Heart right ventricle (tissue), 16 donors: Measurements from ENCODE around the gene EREG. TPM values are rescaled to one million over a fixed set of nuclear protein-coding genes. Genes with fewer than 3 reads are reported as not detected.

Source experiments
- ATAC-seq, 8 donors: fragments of 200-7000 bp; cut with Tn5 transposase; one replicate each; pipeline ENCODE4 v1.9.1; 2020; ENCODE audit warnings: mild to moderate bottlenecking in 8 of 8, moderate library complexity in 8 of 8, moderate number of reproducible peaks in 1 of 8
- DNase-seq, 2 donors: peaks; one replicate each; pipeline ENCODE4 v3.0.0-alpha.2; 2020
- H3K27ac ChIP-seq, 10 donors: fragments of 200-600 bp; sonication (generic) in 2 of 10; one replicate each; pipeline versions ENCODE4 v1.5.0 to v1.8.0; 2020 to 2022; ENCODE audit warnings: mild to moderate bottlenecking in 3 of 10
- H3K27me3 ChIP-seq, 7 donors: fragments of 200-600 bp; one replicate each; pipeline ENCODE4 v1.8.0; 2021 to 2022; ENCODE audit warnings: mild to moderate bottlenecking in 2 of 7
- H3K36me3 ChIP-seq, 9 donors: fragments of 200-600 bp; sonication (generic) in 1 of 9; one replicate each; pipeline versions ENCODE4 v1.5.0 to v1.8.0; 2020 to 2022; ENCODE audit warnings: mild to moderate bottlenecking in 2 of 9
- H3K4me1 ChIP-seq, 9 donors: fragments of 200-600 bp; sonication (generic) in 1 of 9; one replicate each; pipeline versions ENCODE4 v1.5.0 to v1.8.0; 2020 to 2022; ENCODE audit warnings: mild to moderate bottlenecking in 4 of 9
- H3K4me3 ChIP-seq, 10 donors: fragments of 200-600 bp; sonication (generic) in 2 of 10; one replicate each; pipeline versions ENCODE4 v1.5.0 to v1.8.0; 2020 to 2022; ENCODE audit warnings: mild to moderate bottlenecking in 7 of 10, moderate library complexity in 2 of 10
- H3K9me3 ChIP-seq, 11 donors: fragments of 200-600 bp in 10 of 11; sonication (generic) in 2 of 11; one replicate each; pipeline versions ENCODE4 v1.5.0 to v1.8.0; 2013 to 2022; ENCODE audit warnings: mild to moderate bottlenecking in 2 of 11, control low read depth in 1 of 11, moderate library complexity in 1 of 11
- CTCF ChIP-seq, 9 donors: fragments of 200-600 bp; sonication (generic) in 2 of 9; IDR thresholded peaks; one replicate each; pipeline versions ENCODE4 v1.5.0 to v1.8.0; 2021 to 2022; ENCODE audit warnings: antibody characterized with exemption in 9 of 9, mild to moderate bottlenecking in 5 of 9, moderate library complexity in 1 of 9
- WGBS, 2 donors: extraction: QIAGEN DNeasy Blood & Tissue Kit; methylation state at CpG; one replicate each; pipeline ENCODE4 v1.1.7; 2013; ENCODE audit warnings: inconsistent platforms in 1 of 2; 5-methylcytosine and 5-hydroxymethylcytosine counted together
- intact Hi-C, 10 donors: fragments of 100-400 bp; cut with DNase I; formaldehyde crosslinking; loops; one replicate each; pipeline versions ENCODE4 v1.11.1 to v1.14.2; 2022
- polyA plus RNA-seq, 2 donors: library from polyadenylated mRNA; stranded (reverse); fragments of 200-250 nt; gene quantifications; one replicate each; pipeline ENCODE4 v1.2.3, GENCODE V29; 2013
- total RNA-seq, 10 donors: library from RNA; stranded (reverse); fragmentation: NEBNext Ultra II Directional in 3 of 10; extraction: Animal tissue kit (Norgen Biotek cat#: 25700) in 3 of 10; gene quantifications; one replicate each; pipeline versions ENCODE4 v1.2.1 to v1.2.4, GENCODE V29; 2021 to 2023
- donor health status: Arrhythmogenic right ventricular cardiomyopathy.
- donor health status: ischemic (EF 13 %, LVEDD 7.1; RV severe dilation, severe dysfunction).
- donor health status: healthy with polysubstance abuse.
- donor health status: DM: no; HTN: yes; CAD: no.
- donor health status: DM: no; HTN: no; CAD: no.
- donor health status: ischemic (EF 25% LVEDD 6.9; RV normal size, moderate dysfunction).
- donor health status: ischemic (EF 25% LVEDD 5.7; RV mildly dilated, moderate dysfunction).
- donor health status: healthy.
- donor health status: DM: yes; HTN: yes; CAD: no.
- donor health status: Ischemic cardiomyopathy.
- donor health status: ischemic (EF 35%, LVEDD 5.7; RV mildly dilated, moderate dysfunction).
- donor health status: nonischemic (EF 11% LVEDD 7.7; RV severe dilation, severe dysfunction).
- donor health status: DM: yes; HTN: yes; CAD: no.
- donor health status: PGD.
- donor health status: ischemic (EF 29% LVEDD 5.4; RV normal size, mild dysfunction).
- donor health status: nonischemic (EF 23%, LVEDD 6.1; RV moderate dilation, normal function).

Gene EREG
- total and polyA plus RNA-seq, 12 donors: 0.06 to 4.0 (median 0.20) TPM; not detected in 2

- Histone ChIP-seq H3K27ac (no peak overlapping the region), H3K27me3 (peaks cover 0 to 2% (median 0%) of the 10 kb centered on the region in 7 donors), H3K4me1 (no peaks in the 10 kb centered on the region), H3K4me3 (no peak overlapping the region), H3K9me3 (no peaks in the 10 kb centered on the region), H3K36me3 (no peaks in the 10 kb centered on the region)
- intact Hi-C loops: no loop called here
- DNase-seq (no peak), ATAC-seq (no peak)
- no peak for TF ChIP-seq CTCF (IDR thresholded peaks at IDR 0.05)
Measured at GRCh38 chr4:74331944-74332343, 33.0 kb upstream of the EREG start.

- intact Hi-C loops: no loop called here
- WGBS, 2 donors: 73 to 80% methylated on average over 7 of the region's 7 CpGs
- Histone ChIP-seq H3K9me3 (no peaks in the 10 kb centered on the region), H3K27me3 (no peaks in the 10 kb centered on the region), H3K27ac (no peak overlapping the region), H3K4me3 (no peak overlapping the region), H3K36me3 (no peaks in the 10 kb centered on the region), H3K4me1 (peaks cover 0 to 6% (median 0%) of the 10 kb centered on the region in 9 donors)
- DNase-seq: no peak
- no peak for TF ChIP-seq CTCF (IDR thresholded peaks at IDR 0.05)
- no peak for ATAC-seq
Measured at GRCh38 chr4:74334636-74335035, 30.3 kb upstream of the EREG start.

- ATAC-seq (no peak), DNase-seq (no peak)
- Histone ChIP-seq H3K9me3 (peaks cover 0 to 3% (median 0%) of the 10 kb centered on the region in 11 donors), H3K4me1 (peaks cover 0 to 8% (median 0%) of the 10 kb centered on the region in 9 donors), H3K4me3 (no peak overlapping the region), H3K27ac (peak overlapping the region in 1 of 10 donors; percentile 6), H3K27me3 (no peaks in the 10 kb centered on the region), H3K36me3 (no peaks in the 10 kb centered on the region)
- TF ChIP-seq CTCF (IDR thresholded peaks at IDR 0.05): no peak
- intact Hi-C loops: no loop called here
- WGBS, 2 donors: 66% methylated on average over 5 of the region's 5 CpGs
Measured at GRCh38 chr4:74335341-74336021, 29.5 kb upstream of the EREG start.

- H3K9me3 ChIP-seq: peaks cover 0 to 17% (median 3%) of the 10 kb centered on the region in 11 donors
- intact Hi-C loops: no loop called here
- WGBS, 2 donors: 82 to 88% methylated on average over 4 of the region's 4 CpGs
- TF ChIP-seq CTCF (IDR thresholded peaks at IDR 0.05): no peak
- no peaks in the 10 kb centered on the region for H3K27me3 ChIP-seq
- H3K4me3 ChIP-seq: no peak overlapping the region
- ATAC-seq (no peak), DNase-seq (no peak)
- H3K4me1 ChIP-seq: peaks cover 0 to 8% (median 0%) of the 10 kb centered on the region in 9 donors
- no peaks in the 10 kb centered on the region for H3K36me3 ChIP-seq
- H3K27ac ChIP-seq: peak overlapping the region in 1 of 10 donors; percentile 74
Measured at GRCh38 chr4:74338792-74339333, 26.1 kb upstream of the EREG start.
